Stimulated activated CD8-positive, alpha-beta memory T cell treated with anti-CD3 and anti-CD28 coated beads, Interleukin-7, amount 100 ng/mL, for 48 hours (primary cell): Measurements from ENCODE around the gene CUL3.

Source experiments
- DNase-seq, 2 donors: peaks; one replicate each; pipeline ENCODE4 v3.0.0-alpha.2; 2020; ENCODE audit warnings: low read depth in 1 of 2; ENCODE audit errors: extremely low read depth in 1 of 2

The CUL3 gene

GRCh38 chr2:224432003-224432579 is 153.1 kb downstream of the CUL3 start:
- DNase-seq, result no peak

- DNase-seq, result no peak
These were observed 155.7 kb downstream of the CUL3 start for GRCh38 chr2:224429441-224429810.

GRCh38 chr2:224428787-224429440 is 156.2 kb downstream of the CUL3 start:
- DNase-seq, result no peak

DNA sequence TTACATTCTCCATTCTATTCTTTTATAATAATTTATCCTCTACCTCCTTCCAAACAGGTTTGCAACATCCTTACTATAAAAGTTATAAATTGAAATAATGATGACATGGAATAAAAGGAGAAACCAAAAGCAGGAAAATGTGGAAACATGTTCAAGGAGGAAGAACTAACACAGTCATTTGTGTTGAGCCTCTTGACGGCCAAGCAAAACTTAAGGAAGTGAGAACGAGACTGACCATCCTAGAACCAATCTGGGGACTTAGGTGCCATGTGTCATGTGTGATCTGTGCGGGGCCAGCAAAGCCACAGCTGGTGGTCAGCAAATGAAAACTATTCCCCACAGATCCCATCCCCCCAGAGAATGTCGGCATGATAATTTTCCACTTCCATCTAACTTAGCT is 157.7 kb downstream of the CUL3 start:
- DNase-seq, result no peak

DNA sequence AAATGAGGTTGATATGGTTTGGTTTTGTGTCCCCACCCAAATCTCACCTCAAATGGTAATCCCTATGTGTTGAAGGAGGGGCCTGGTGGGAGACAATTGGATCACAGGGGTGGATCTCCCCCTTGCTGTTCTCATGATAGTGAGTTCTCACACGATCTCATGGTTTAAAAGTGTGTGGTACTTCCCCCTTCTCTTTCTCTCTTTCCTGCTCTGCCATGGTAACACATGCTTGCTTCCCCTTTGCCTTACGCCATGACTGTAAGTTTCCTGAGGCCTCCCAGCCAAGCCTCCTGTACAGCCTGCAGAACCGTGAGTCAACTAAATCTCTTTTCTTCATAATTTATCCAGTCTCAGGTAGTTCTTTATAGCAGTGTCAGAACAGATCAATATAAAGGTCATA is 158.5 kb downstream of the CUL3 start:
- DNase-seq, result no peak

GRCh38 chr2:224421065-224421464 is 164.1 kb downstream of the CUL3 start:
- no peak for DNase-seq
